Panc1 (cell line): ENCODE results near the gene FUT7.

Experiments used
- CTCF ChIP-seq: fragments of 450-650 bp; IDR thresholded peaks from 2 replicates; pipeline ENCODE4 v1.5.1; 2017; ENCODE audit warnings: mild to moderate bottlenecking
- POLR2AphosphoS5 ChIP-seq: IDR thresholded peaks from 2 replicates; pipeline ENCODE4 v1.6.1; 2012; ENCODE audit warnings: mild to moderate bottlenecking, low read depth, low read length, moderate library complexity
- REST ChIP-seq, 2 experiments: IDR thresholded peaks; 2 replicates each; pipeline ENCODE4 v1.6.1; 2011 to 2012; ENCODE audit warnings: low read depth in 2 of 2, control low read depth in 1 of 2, low read length in 1 of 2, mild to moderate bottlenecking in 1 of 2, moderate library complexity in 1 of 2; ENCODE audit not compliant: insufficient read depth in 1 of 2
- SIN3A ChIP-seq: IDR thresholded peaks from 2 replicates; pipeline ENCODE4 v1.6.1; 2012; ENCODE audit warnings: low read depth, mild to moderate bottlenecking, low read length, moderate library complexity, borderline replicate concordance; ENCODE audit not compliant: insufficient read depth
- TCF7L2 ChIP-seq: IDR thresholded peaks from 2 replicates; pipeline ENCODE4 v1.6.1; 2011; ENCODE audit warnings: mild to moderate bottlenecking, low read depth, low read length, inconsistent platforms

- TF ChIP-seq CTCF (no peak), POLR2AphosphoS5 (no peak), SIN3A (no peak), REST (IDR thresholded peaks at IDR 0.05; ENCODE audit: insufficient read depth in 1 of 2, low read depth in 2 of 2, low read length in 1 of 2) (no peak), TCF7L2 (no peak)
These were observed 21.4 kb upstream of the FUT7 start for GRCh38 chr9:137052998-137053943.
